Measurements from ENCODE around the gene DUSP3.

The DUSP3 gene

DNA sequence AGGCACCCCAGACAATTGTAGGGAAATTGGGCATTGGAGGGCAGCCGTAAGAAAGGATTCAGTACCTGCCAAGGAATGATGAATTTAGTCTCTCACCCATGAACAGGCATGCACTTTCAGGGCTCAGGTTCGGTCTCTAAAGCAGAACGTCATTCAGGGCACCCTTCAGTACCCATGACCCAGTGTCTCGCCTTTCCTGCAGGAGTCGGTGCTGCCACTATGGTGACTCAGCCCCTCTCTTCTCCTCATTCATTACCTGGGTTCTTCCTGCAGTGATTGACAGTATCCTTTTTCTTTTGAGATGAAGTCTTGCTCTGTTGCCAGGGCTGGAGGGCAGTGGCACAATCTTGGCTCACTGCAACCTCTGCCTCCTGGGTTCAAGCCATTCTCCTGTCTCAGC, 28.6 kb downstream of the DUSP3 start:
- TF ChIP-seq, protein P1, sequence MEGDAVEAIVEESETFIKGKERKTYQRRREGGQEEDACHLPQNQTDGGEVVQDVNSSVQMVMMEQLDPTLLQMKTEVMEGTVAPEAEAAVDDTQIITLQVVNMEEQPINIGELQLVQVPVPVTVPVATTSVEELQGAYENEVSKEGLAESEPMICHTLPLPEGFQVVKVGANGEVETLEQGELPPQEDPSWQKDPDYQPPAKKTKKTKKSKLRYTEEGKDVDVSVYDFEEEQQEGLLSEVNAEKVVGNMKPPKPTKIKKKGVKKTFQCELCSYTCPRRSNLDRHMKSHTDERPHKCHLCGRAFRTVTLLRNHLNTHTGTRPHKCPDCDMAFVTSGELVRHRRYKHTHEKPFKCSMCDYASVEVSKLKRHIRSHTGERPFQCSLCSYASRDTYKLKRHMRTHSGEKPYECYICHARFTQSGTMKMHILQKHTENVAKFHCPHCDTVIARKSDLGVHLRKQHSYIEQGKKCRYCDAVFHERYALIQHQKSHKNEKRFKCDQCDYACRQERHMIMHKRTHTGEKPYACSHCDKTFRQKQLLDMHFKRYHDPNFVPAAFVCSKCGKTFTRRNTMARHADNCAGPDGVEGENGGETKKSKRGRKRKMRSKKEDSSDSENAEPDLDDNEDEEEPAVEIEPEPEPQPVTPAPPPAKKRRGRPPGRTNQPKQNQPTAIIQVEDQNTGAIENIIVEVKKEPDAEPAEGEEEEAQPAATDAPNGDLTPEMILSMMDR (IDR thresholded peaks at IDR 0.05; ENCODE audit: low read depth, low read length, missing control alignments): no peak

GRCh38 chr17:43745541-43745940, 33.2 kb downstream of the DUSP3 start:
- H3K27me3 ChIP-seq (replicated peaks): no peaks in the 10 kb centered on the region
- H3K36me3 ChIP-seq (replicated peaks): no peaks in the 10 kb centered on the region
- no peak overlapping the region for H3K27ac ChIP-seq
- no peak for DNase-seq
- TF ChIP-seq, protein P1 (IDR thresholded peaks at IDR 0.05; ENCODE audit: low read depth, low read length, missing control alignments): no peak
- no peak overlapping the region for H3K4me3 ChIP-seq (ENCODE audit: low read depth, low read length)
- in situ Hi-C loops (cut with HindIII; ENCODE audit: low pct_ligation_motif_present, low sequenced_read_pairs): no loop called here

More for the DNA sequence above, 28.6 kb downstream of the DUSP3 start:
- H3K27ac ChIP-seq: no peak overlapping the region
- no peak overlapping the region for H3K4me3 ChIP-seq (ENCODE audit: low read depth, low read length)
- no peaks in the 10 kb centered on the region for H3K27me3 ChIP-seq (replicated peaks)
- no peak for DNase-seq
- in situ Hi-C loops (cut with HindIII; ENCODE audit: low pct_ligation_motif_present, low sequenced_read_pairs): loop anchor here (10.0 kb wide), 1 partner anchor 55 kb away; no protein-coding TSS in a partner anchor
- no peaks in the 10 kb centered on the region for H3K36me3 ChIP-seq (replicated peaks)

- Histone ChIP-seq H3K36me3 (replicated peaks) (no peaks in the 10 kb centered on the region), H3K4me3 (ENCODE audit: low read depth, low read length) (no peak overlapping the region), H3K27me3 (replicated peaks) (no peaks in the 10 kb centered on the region), H3K27ac (no peak overlapping the region)
- TF ChIP-seq, protein P1 (IDR thresholded peaks at IDR 0.05; ENCODE audit: low read depth, low read length, missing control alignments): no peak
- in situ Hi-C loops (cut with HindIII; ENCODE audit: low pct_ligation_motif_present, low sequenced_read_pairs): no loop called here
- no peak for DNase-seq
Observed at GRCh38 chr17:43741636-43742035, 37.1 kb downstream of the DUSP3 start.

GRCh38 chr17:43740541-43740940, 38.2 kb downstream of the DUSP3 start:
- Histone ChIP-seq H3K36me3 (replicated peaks) (no peaks in the 10 kb centered on the region), H3K27me3 (replicated peaks) (no peaks in the 10 kb centered on the region), H3K4me3 (ENCODE audit: low read depth, low read length) (no peak overlapping the region), H3K27ac (no peak overlapping the region)
- TF ChIP-seq, protein P1 (IDR thresholded peaks at IDR 0.05; ENCODE audit: low read depth, low read length, missing control alignments): no peak
- DNase-seq: peak; percentile 18
- in situ Hi-C loops (cut with HindIII; ENCODE audit: low pct_ligation_motif_present, low sequenced_read_pairs): no loop called here

DNA sequence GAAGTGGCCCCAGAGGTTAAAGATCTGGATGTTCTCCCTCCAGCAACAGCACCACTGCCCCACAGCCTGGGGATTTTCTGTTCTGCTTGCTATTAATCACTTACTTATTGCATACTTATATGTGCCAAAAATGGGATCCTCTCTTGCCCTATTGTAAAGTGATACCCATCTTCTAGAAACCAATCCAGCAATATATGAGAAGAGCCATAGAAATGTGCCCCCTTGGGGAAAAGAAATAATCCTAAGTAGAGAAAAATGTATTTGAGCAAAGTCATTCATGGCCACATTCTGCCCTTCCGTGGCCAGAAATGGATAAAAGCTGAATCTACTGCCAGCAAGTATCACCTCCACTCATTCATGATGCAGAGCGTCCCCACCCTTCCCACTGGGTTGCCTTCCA, 41.1 kb downstream of the DUSP3 start:
- Histone ChIP-seq H3K27me3 (replicated peaks) (no peaks in the 10 kb centered on the region), H3K4me3 (ENCODE audit: low read depth, low read length) (no peak overlapping the region), H3K36me3 (replicated peaks) (no peaks in the 10 kb centered on the region), H3K27ac (no peak overlapping the region)
- TF ChIP-seq, protein P1 (IDR thresholded peaks at IDR 0.05; ENCODE audit: low read depth, low read length, missing control alignments): no peak
- in situ Hi-C loops (cut with HindIII; ENCODE audit: low pct_ligation_motif_present, low sequenced_read_pairs): no loop called here
- no peak for DNase-seq

DNA sequence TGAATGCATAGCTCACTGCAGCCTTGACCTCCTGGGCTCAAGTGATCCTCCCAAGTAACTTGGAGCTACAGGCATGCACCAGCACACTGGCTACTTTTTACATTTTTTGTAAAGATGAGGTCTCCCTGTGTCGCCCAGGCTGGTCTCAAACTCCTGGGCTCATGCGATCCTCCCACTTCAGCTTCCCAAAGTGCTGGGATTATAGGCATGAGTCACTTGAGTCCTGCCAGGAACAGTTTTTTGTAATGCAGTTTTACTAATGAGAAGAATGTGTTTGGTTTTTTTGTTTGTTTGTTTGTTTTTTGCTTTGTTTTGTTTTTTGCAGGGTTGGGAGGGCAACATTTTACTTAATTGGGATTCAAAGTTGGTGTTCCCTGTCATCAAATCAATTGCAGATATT, 42.4 kb downstream of the DUSP3 start:
- H3K4me3 ChIP-seq (ENCODE audit: low read depth, low read length): no peak overlapping the region
- TF ChIP-seq, protein P1 (IDR thresholded peaks at IDR 0.05; ENCODE audit: low read depth, low read length, missing control alignments): no peak
- no peak overlapping the region for H3K27ac ChIP-seq
- DNase-seq: no peak
- in situ Hi-C loops (cut with HindIII; ENCODE audit: low pct_ligation_motif_present, low sequenced_read_pairs): no loop called here
- H3K36me3 ChIP-seq (replicated peaks): no peaks in the 10 kb centered on the region
- no peaks in the 10 kb centered on the region for H3K27me3 ChIP-seq (replicated peaks)
